SK-N-SH (cell line): ENCODE results near the gene MAPRE2. TPM values are rescaled to one million over a fixed set of nuclear protein-coding genes. Genes with fewer than 3 reads are reported as not detected.
A peak's percentile ranks its signal among the peaks of the same experiment; 100 is the strongest.

Experiments
- CTCF ChIA-PET: fragments of 300-600, 350-600 bp; formaldehyde crosslinking; extraction: SDS; loops from one replicate; lab custom pipeline; 2021; lab: Yijun Ruan, JAX
- POLR2A ChIA-PET: fragments of 350-600 bp; sonication (Branson Sonifier 250); formaldehyde crosslinking; extraction: SDS; loops from one replicate; lab custom pipeline; 2020; ENCODE audit warnings: antibody characterized with exemption, inconsistent platforms; lab: Yijun Ruan, JAX
- DNase-seq: peaks from one replicate; pipeline ENCODE4 v3.0.0; 2012
- H2AFZ ChIP-seq: fragments of 200-600 bp; sonication (generic); 2 replicates; pipeline ENCODE4 v1.8.1; 2016; ENCODE audit warnings: antibody characterized with exemption, mild to moderate bottlenecking, low read depth
- H3F3A ChIP-seq: fragments of 200-600 bp; sonication (generic); replicated peaks from 2 replicates; pipeline ENCODE3; 2016; ENCODE audit warnings: antibody characterized with exemption, mild to moderate bottlenecking; ENCODE audit not compliant: insufficient read depth
- H3K27ac ChIP-seq, 2 experiments: fragments of 200-500 bp in 1 of 2; fragments of 200-600 bp in 1 of 2; sonication (Bioruptor generic) in 1 of 2; sonication (generic), shearing (Covaris generic) in 1 of 2; 2 replicates each; pipeline versions ENCODE4 v1.5.1 to v1.6.1; 2014 to 2016; ENCODE audit warnings: low read depth in 2 of 2, inconsistent platforms in 1 of 2, low read length in 1 of 2, mild to moderate bottlenecking in 1 of 2, mixed read lengths in 1 of 2
- H3K27me3 ChIP-seq: fragments of 200-600 bp; sonication (generic), shearing (Covaris generic); 2 replicates; pipeline ENCODE4 v1.6.1; 2016; ENCODE audit warnings: mixed run types; ENCODE audit not compliant: insufficient read depth
- H3K36me3 ChIP-seq, 2 experiments: fragments of 200-500 bp in 1 of 2; fragments of 200-600 bp in 1 of 2; sonication (Bioruptor generic) in 1 of 2; sonication (generic) in 1 of 2; replicated peaks in 1 of 2; 2 replicates each; pipeline versions ENCODE3 to v1.5.1; 2014 to 2016; ENCODE audit warnings: low read length in 1 of 2, mild to moderate bottlenecking in 1 of 2; ENCODE audit not compliant: insufficient read depth in 2 of 2, control insufficient read depth in 1 of 2
- H3K4me1 ChIP-seq, 2 experiments: fragments of 200-500 bp in 1 of 2; fragments of 200-600 bp in 1 of 2; sonication (Bioruptor generic) in 1 of 2; sonication (generic), shearing (Covaris generic) in 1 of 2; 2 replicates each; pipeline versions ENCODE4 v1.5.1 to v1.6.1; 2014 to 2016; ENCODE audit warnings: low read depth in 1 of 2, low read length in 1 of 2, mixed run types in 1 of 2; ENCODE audit not compliant: insufficient read depth in 2 of 2, control insufficient read depth in 1 of 2
- H3K4me2 ChIP-seq: fragments of 200-600 bp; sonication (generic), shearing (Covaris generic); 2 replicates; pipeline ENCODE4 v1.6.1; 2017; ENCODE audit warnings: mixed run types
- H3K4me3 ChIP-seq, 2 experiments: fragments of 200-500 bp in 1 of 2; fragments of 200-600 bp in 1 of 2; sonication (Bioruptor generic) in 1 of 2; sonication (generic), shearing (Covaris generic) in 1 of 2; 2 replicates each; pipeline versions ENCODE4 v1.5.1 to v1.8.1; 2014 to 2016; ENCODE audit warnings: low read depth in 2 of 2, inconsistent platforms in 1 of 2, low read length in 1 of 2, mild to moderate bottlenecking in 1 of 2, mixed read lengths in 1 of 2, moderate library complexity in 1 of 2
- H3K79me2 ChIP-seq: fragments of 200-600 bp; sonication (generic); 2 replicates; pipeline ENCODE4 v1.8.1; 2017; ENCODE audit warnings: mild to moderate bottlenecking; ENCODE audit not compliant: insufficient read depth
- H3K9ac ChIP-seq: fragments of 200-600 bp; sonication (generic); 2 replicates; pipeline ENCODE4 v1.6.1; 2017; ENCODE audit warnings: mixed run types
- H3K9me2 ChIP-seq: fragments of 200-600 bp; sonication (generic); 2 replicates; pipeline ENCODE4 v1.6.1; 2017; ENCODE audit warnings: mixed run types
- H3K9me3 ChIP-seq: fragments of 200-600 bp; sonication (generic); 2 replicates; pipeline ENCODE4 v1.6.1; 2017; ENCODE audit warnings: mixed run types, mild to moderate bottlenecking, moderate library complexity
- H4K20me1 ChIP-seq: fragments of 200-600 bp; sonication (generic); 2 replicates; pipeline ENCODE4 v1.6.1; 2017; ENCODE audit warnings: mild to moderate bottlenecking, mixed run types; ENCODE audit not compliant: insufficient read depth
- FOXM1 ChIP-seq: IDR thresholded peaks from 2 replicates; pipeline ENCODE4 v1.4.0; 2012; ENCODE audit warnings: low read depth, mild to moderate bottlenecking
- MEF2A ChIP-seq: IDR thresholded peaks from 2 replicates; pipeline ENCODE4 v1.4.0; 2012; ENCODE audit warnings: low read depth, borderline replicate concordance
- NFIC ChIP-seq: IDR thresholded peaks from 2 replicates; pipeline ENCODE4 v1.4.0; 2012; ENCODE audit warnings: borderline replicate concordance
- NRF1 ChIP-seq: IDR thresholded peaks from 2 replicates; pipeline ENCODE4 v1.6.1; 2012; ENCODE audit warnings: low read depth, mild to moderate bottlenecking, low read length
- POLR2AphosphoS5 ChIP-seq: IDR thresholded peaks from 2 replicates; pipeline ENCODE4 v1.6.1; 2012; ENCODE audit warnings: low read depth, low read length
- REST ChIP-seq: IDR thresholded peaks from 2 replicates; pipeline ENCODE4 v1.6.1; 2012; ENCODE audit warnings: mild to moderate bottlenecking, low read depth, low read length, moderate library complexity
- TAF1 ChIP-seq: IDR thresholded peaks from 2 replicates; pipeline ENCODE4 v1.6.1; 2012; ENCODE audit warnings: low read depth, mild to moderate bottlenecking, low read length, moderate library complexity, borderline replicate concordance
- TCF12 ChIP-seq: IDR thresholded peaks from 2 replicates; pipeline ENCODE4 v1.4.0; 2012
- USF2 ChIP-seq: fragments of 150-350 bp; IDR thresholded peaks from 2 replicates; pipeline ENCODE4 v1.6.1; 2017; ENCODE audit warnings: antibody characterized with exemption, low read length, low read depth, borderline replicate concordance
- WGBS: methylation state at CpG from one replicate; pipeline ENCODE4 v1.1.6; 2017; ENCODE audit warnings: low lambda C conversion rate; 5-methylcytosine and 5-hydroxymethylcytosine counted together
- polyA plus RNA-seq, 3 experiments: library from polyadenylated mRNA; depleted of rRNA; stranded (reverse); fragments of >200 nt; gene quantifications; 2 replicates each; pipeline ENCODE4 v1.2.3, GENCODE V29; 2012

MAPRE2 gene
- polyA plus RNA-seq, 1 of the 3 experiments (the other 2 are of a cell fraction): 11.5 TPM

GRCh38 chr18:35050705-35051195 is 9.5 kb downstream of the MAPRE2 start (continued):
- no peak for TF ChIP-seq REST
- TF ChIP-seq TAF1: no peak
- TF ChIP-seq NRF1: no peak

DNA sequence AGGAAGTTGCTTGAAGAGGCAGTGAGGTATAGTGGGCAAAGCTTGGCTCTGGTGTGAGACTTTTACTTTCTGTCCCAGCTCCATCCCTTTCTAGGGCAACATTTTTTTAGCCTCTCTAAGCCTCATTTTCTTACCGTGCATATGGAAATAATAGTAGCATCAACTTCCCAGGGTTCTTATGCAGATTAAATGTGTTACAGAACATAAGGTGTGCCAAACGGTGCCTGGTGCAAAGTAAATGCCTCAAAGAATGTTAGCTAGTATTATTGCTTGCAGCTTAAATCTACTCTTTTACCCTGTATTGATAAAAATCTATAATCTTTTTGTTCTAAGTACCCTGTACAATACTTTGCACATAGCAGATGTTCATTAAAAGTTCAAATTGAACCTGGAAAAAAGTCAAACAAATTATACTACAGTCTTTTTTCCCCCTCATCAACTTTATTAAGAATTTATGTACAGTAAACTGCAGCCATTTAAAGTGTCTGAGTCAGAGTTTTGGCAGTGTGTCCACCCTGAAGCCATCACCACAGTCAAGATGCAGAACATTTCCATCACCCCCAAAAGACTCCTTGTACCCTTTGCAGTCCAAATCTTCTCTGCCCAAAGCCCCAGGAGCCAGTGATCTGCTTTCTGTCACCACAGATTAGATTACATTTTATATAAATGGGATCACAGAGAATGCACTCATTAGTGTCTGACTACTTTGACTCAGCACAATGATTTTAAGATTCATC is 10.6 kb downstream of the MAPRE2 start:
- TF ChIP-seq TCF12: peak; percentile 34
- no peak for TF ChIP-seq POLR2AphosphoS5
- TF ChIP-seq FOXM1: no peak
- no peak for TF ChIP-seq MEF2A
- TF ChIP-seq NFIC: no peak
- no peak for TF ChIP-seq USF2
- Histone ChIP-seq H4K20me1 (no peaks in the 10 kb centered on the region), H3K9me2 (no peaks in the 10 kb centered on the region), H3K79me2 (0 out of 2 replicates have a peak, but pooled peaks cover 5% of the 10 kb centered on the region), H3K36me3 (no peaks in the 10 kb centered on the region), H3K9me3 (no peaks in the 10 kb centered on the region), H2AFZ (no peak overlapping the region), H3K4me1 (peaks cover 4 to 17% of the 10 kb centered on the region in 2 experiments; a peak in 2 of 4 replicates), H3K4me2 (no peak overlapping the region), H3K4me3 (no peak overlapping the region), H3K27ac (peak overlapping the region in 1 of 2 experiments; percentile 58; a peak in 1 of 4 replicates), H3K9ac (no peak overlapping the region), H3F3A (no peaks in the 10 kb centered on the region), H3K27me3 (no peaks in the 10 kb centered on the region)
- no peak for DNase-seq
- 90% methylated on average over 2 of the region's 2 CpGs for WGBS
- ChIA-PET POLR2A (interaction anchor here (0.6 to 1.3 kb wide), 2 partner anchors 10 to 54 kb away, joined by 3 to 6 read pairs; partner anchors contain the start of gene MAPRE2), CTCF (interaction anchor here (0.6 to 1.3 kb wide), 4 partner anchors 9 to 356 kb away, joined by 3 to 4 read pairs (median 4); no protein-coding TSS in a partner anchor)
